Spleen (tissue), 11 donors: ENCODE measurements around the gene XYLT1. TPM values are rescaled to one million over a fixed set of nuclear protein-coding genes. Genes with fewer than 3 reads are reported as not detected.

ENCODE experiments used
- DNase-seq: peaks from one replicate; pipeline ENCODE4 v3.0.0-alpha.2; 2020
- H3K27ac ChIP-seq, 8 donors: fragments of 200-600 bp; sonication (generic) in 7 of 8; 1 replicate in 4 of 8; 2 replicates in 4 of 8; pipeline versions ENCODE4 v1.5.0 to v1.8.0; 2016 to 2021; ENCODE audit warnings: inconsistent platforms in 4 of 8, mild to moderate bottlenecking in 4 of 8, moderate library complexity in 1 of 8
- H3K27me3 ChIP-seq, 7 donors: fragments of 200-600 bp; sonication (generic) in 6 of 7; replicated peaks in 1 of 7; 1 replicate in 4 of 7; 2 replicates in 3 of 7; pipeline versions ENCODE4 v1.5.0 to v1.8.0; 2016 to 2021; ENCODE audit warnings: inconsistent platforms in 3 of 7, mild to moderate bottlenecking in 1 of 7
- H3K36me3 ChIP-seq, 6 donors: fragments of 200-600 bp; sonication (generic) in 5 of 6; 1 replicate in 4 of 6; 2 replicates in 2 of 6; pipeline versions ENCODE4 v1.5.0 to v1.8.0; 2016 to 2021; ENCODE audit warnings: inconsistent platforms in 2 of 6
- H3K4me1 ChIP-seq, 6 donors: fragments of 200-600 bp; sonication (generic) in 5 of 6; 1 replicate in 3 of 6; 2 replicates in 3 of 6; pipeline versions ENCODE4 v1.5.0 to v1.8.0; 2016 to 2021; ENCODE audit warnings: inconsistent platforms in 3 of 6
- H3K4me3 ChIP-seq, 8 donors: fragments of 200-600 bp; sonication (generic) in 7 of 8; 1 replicate in 4 of 8; 2 replicates in 4 of 8; pipeline versions ENCODE4 v1.5.0 to v1.8.0; 2016 to 2021; ENCODE audit warnings: inconsistent platforms in 4 of 8, mild to moderate bottlenecking in 4 of 8, moderate library complexity in 2 of 8
- H3K9me3 ChIP-seq, 8 donors: fragments of 200-600 bp; sonication (generic) in 7 of 8; 1 replicate in 4 of 8; 2 replicates in 4 of 8; pipeline versions ENCODE4 v1.5.0 to v1.8.0; 2016 to 2021; ENCODE audit warnings: inconsistent platforms in 4 of 8
- POLR2A ChIP-seq, 3 donors: fragments of 450-650 bp; IDR thresholded peaks; one replicate each; pipeline ENCODE4 v1.5.1; 2017; ENCODE audit warnings: antibody characterized with exemption in 3 of 3, mild to moderate bottlenecking in 1 of 3
- POLR2AphosphoS5 ChIP-seq, 3 donors: sonication (generic); formaldehyde crosslinking; IDR thresholded peaks; one replicate each; pipeline ENCODE4 v1.5.1; 2017; ENCODE audit warnings: antibody characterized with exemption in 3 of 3
- WGBS, 5 donors: extraction: QIAGEN DNeasy Blood & Tissue Kit in 3 of 5; methylation state at CpG; one replicate each; pipeline versions ENCODE4 v1.1.5 to v1.1.7; 2013 to 2018; 5-methylcytosine and 5-hydroxymethylcytosine counted together
- intact Hi-C: fragments of 100-400 bp; cut with DNase I; formaldehyde crosslinking; loops from one replicate; pipeline ENCODE4 v1.15.0; 2023; ENCODE audit warnings: low total_unique reads
- polyA plus RNA-seq, 3 donors: library from polyadenylated mRNA; stranded (reverse); fragments of 200-250 nt; gene quantifications; one replicate each; pipeline ENCODE4 v1.2.1, GENCODE V29; 2013
- total RNA-seq, 7 donors: library from RNA; depleted of rRNA in 3 of 7; stranded (reverse); fragments of >200 nt in 3 of 7; fragmentation: NEBNext Ultra II Directional in 4 of 7; extraction: Animal tissue kit (Norgen Biotek cat#: 25700) in 4 of 7; gene quantifications; one replicate each; pipeline versions ENCODE4 v1.1.0 to v1.2.1, GENCODE V29; 2016 to 2021
- TF ChIP-seq, protein P1 (sequence below), 11 experiments: fragments of 200-600 bp in 7 of 11; fragments of 450-650 bp in 4 of 11; sonication (generic) in 4 of 11; IDR thresholded peaks in 8 of 11; conservative IDR thresholded peaks in 3 of 11; 1 replicate in 7 of 11; 2 replicates in 4 of 11; pipeline versions ENCODE4 v1.4.0 to v1.8.0; 2016 to 2021; ENCODE audit warnings: antibody characterized with exemption in 11 of 11, inconsistent platforms in 4 of 11, mild to moderate bottlenecking in 1 of 11
- donor health status: healthy with polysubstance abuse.
- donor health status: DM: no; HTN: no; CAD: no; lungs with moderate emphysema.
- donor health status: DM: no; HTN: no; CAD: no.
- donor health status: Bipolar disorder and iron deficiency.
- donor health status: healthy.
- donor health status: DM: no; HTN: no; CAD: no.
- donor health status: DM: yes; HTN: yes; CAD: no.

Gene XYLT1
- total and polyA plus RNA-seq, 10 donors, result 2.1 to 40.7 (median 23.5) TPM

- peaks cover 3 to 73% (median 34%) of the 10 kb centered on the region in 6 donors for H3K4me1 ChIP-seq
Measured at GRCh38 chr16:17298238-17298637, 172.5 kb downstream of the XYLT1 start.

GRCh38 chr16:17296431-17296830, 174.3 kb downstream of the XYLT1 start:
- no peaks in the 10 kb centered on the region for H3K9me3 ChIP-seq
- intact Hi-C loops, result no loop called here
- H3K27me3 ChIP-seq, result no peaks in the 10 kb centered on the region
- H3K4me1 ChIP-seq, result peaks cover 0 to 55% (median 16%) of the 10 kb centered on the region in 6 donors
- no peaks in the 10 kb centered on the region for H3K36me3 ChIP-seq
- H3K27ac ChIP-seq, result no peak overlapping the region
- TF ChIP-seq POLR2A (IDR thresholded peaks at IDR 0.05) (no peak), POLR2AphosphoS5 (IDR thresholded peaks at IDR 0.05) (no peak)
- TF ChIP-seq, protein P1, sequence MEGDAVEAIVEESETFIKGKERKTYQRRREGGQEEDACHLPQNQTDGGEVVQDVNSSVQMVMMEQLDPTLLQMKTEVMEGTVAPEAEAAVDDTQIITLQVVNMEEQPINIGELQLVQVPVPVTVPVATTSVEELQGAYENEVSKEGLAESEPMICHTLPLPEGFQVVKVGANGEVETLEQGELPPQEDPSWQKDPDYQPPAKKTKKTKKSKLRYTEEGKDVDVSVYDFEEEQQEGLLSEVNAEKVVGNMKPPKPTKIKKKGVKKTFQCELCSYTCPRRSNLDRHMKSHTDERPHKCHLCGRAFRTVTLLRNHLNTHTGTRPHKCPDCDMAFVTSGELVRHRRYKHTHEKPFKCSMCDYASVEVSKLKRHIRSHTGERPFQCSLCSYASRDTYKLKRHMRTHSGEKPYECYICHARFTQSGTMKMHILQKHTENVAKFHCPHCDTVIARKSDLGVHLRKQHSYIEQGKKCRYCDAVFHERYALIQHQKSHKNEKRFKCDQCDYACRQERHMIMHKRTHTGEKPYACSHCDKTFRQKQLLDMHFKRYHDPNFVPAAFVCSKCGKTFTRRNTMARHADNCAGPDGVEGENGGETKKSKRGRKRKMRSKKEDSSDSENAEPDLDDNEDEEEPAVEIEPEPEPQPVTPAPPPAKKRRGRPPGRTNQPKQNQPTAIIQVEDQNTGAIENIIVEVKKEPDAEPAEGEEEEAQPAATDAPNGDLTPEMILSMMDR (IDR thresholded peaks at IDR 0.05 in 8 of 11, conservative IDR thresholded peaks at IDR 0.05 in 3 of 11), result no peak
- no peak overlapping the region for H3K4me3 ChIP-seq
- WGBS, 5 donors, result 70 to 78% (median 77%) methylated on average over 7 of the region's 7 CpGs
- DNase-seq, result no peak

More at GRCh38 chr16:17298238-17298637, 172.5 kb downstream of the XYLT1 start:
- no peak for DNase-seq
- H3K4me3 ChIP-seq, result no peak overlapping the region
- no peaks in the 10 kb centered on the region for H3K27me3 ChIP-seq
- intact Hi-C loops, result no loop called here
- no peaks in the 10 kb centered on the region for H3K9me3 ChIP-seq
- no peak for TF ChIP-seq POLR2AphosphoS5 (IDR thresholded peaks at IDR 0.05)
- no peak for TF ChIP-seq POLR2A (IDR thresholded peaks at IDR 0.05)
- TF ChIP-seq, protein P1 (IDR thresholded peaks at IDR 0.05 in 8 of 11, conservative IDR thresholded peaks at IDR 0.05 in 3 of 11), result no peak
- 95 to 97% (median 95%) methylated on average over 9 of the region's 9 CpGs for WGBS, 5 donors
- H3K36me3 ChIP-seq, result no peaks in the 10 kb centered on the region
- no peak overlapping the region for H3K27ac ChIP-seq

DNA sequence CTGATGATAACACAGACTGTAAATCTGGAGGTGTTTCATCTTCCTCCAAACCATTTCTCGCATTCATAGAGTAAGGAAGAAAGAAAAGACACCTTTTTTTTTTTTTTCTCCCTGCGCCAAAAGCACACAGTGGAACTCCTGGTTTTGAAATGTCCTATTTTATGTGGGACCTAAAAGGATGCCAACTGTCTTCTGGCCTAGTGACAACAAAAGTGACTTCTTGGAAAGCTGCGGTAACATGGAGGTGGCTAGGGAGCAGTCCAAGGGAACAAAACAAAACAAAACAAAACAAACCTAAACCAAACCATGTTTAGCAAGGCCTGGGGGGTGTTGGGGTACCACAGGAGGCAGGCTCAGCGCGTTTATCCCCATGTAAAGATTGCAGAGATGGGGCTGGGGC, 174.8 kb downstream of the XYLT1 start:
- TF ChIP-seq POLR2A (IDR thresholded peaks at IDR 0.05) (no peak), POLR2AphosphoS5 (IDR thresholded peaks at IDR 0.05) (no peak)
- TF ChIP-seq, protein P1 (IDR thresholded peaks at IDR 0.05 in 8 of 11, conservative IDR thresholded peaks at IDR 0.05 in 3 of 11), result no peak
- Histone ChIP-seq H3K9me3 (no peaks in the 10 kb centered on the region), H3K4me1 (peaks cover 0 to 50% (median 12%) of the 10 kb centered on the region in 6 donors), H3K27ac (no peak overlapping the region), H3K4me3 (no peak overlapping the region), H3K36me3 (no peaks in the 10 kb centered on the region), H3K27me3 (no peaks in the 10 kb centered on the region)
- intact Hi-C loops, result no loop called here
- no peak for DNase-seq
- WGBS, 5 donors, result 85 to 96% (median 92%) methylated on average over 5 of the region's 5 CpGs

DNA sequence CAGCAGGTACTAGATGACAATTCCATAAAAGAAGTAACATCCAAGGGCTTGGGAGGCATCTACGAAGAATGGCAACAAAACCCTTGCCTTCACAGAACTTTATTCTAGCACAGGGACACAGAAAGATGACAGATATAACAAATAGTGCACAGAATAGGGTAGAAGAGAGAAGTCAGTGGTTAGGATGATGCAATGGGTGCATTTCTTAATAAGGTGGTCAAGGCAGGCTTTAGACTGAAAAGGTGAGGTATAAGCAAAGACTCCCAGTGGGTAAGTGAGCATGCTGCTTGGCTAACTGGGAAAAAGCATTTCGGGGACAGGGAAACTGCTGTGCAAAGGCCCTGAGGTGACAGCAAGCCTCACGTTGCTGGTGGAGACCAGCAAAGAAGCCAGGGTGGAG, 175.9 kb downstream of the XYLT1 start:
- Histone ChIP-seq H3K36me3 (no peaks in the 10 kb centered on the region), H3K4me1 (peaks cover 0 to 39% (median 6%) of the 10 kb centered on the region in 6 donors), H3K9me3 (no peaks in the 10 kb centered on the region), H3K27me3 (no peaks in the 10 kb centered on the region), H3K4me3 (no peak overlapping the region), H3K27ac (no peak overlapping the region)
- intact Hi-C loops, result no loop called here
- 60 to 87% (median 75%) methylated on average over 3 of the region's 3 CpGs for WGBS, 5 donors
- TF ChIP-seq, protein P1 (IDR thresholded peaks at IDR 0.05 in 8 of 11, conservative IDR thresholded peaks at IDR 0.05 in 3 of 11), result no peak
- TF ChIP-seq POLR2AphosphoS5 (IDR thresholded peaks at IDR 0.05), result no peak
- TF ChIP-seq POLR2A (IDR thresholded peaks at IDR 0.05), result no peak
- DNase-seq, result no peak
